Right lobe of liver (tissue), 4 donors: ENCODE data around the gene GRM5.

ENCODE experiments used
- CTCF ChIP-seq, 4 donors: fragments of 200-600 bp in 3 of 4; fragments of 450-650 bp in 1 of 4; IDR thresholded peaks; one replicate each; pipeline versions ENCODE4 v1.5.1 to v1.8.0; 2016 to 2022; ENCODE audit warnings: antibody characterized with exemption in 4 of 4, mild to moderate bottlenecking in 2 of 4
- POLR2A ChIP-seq: fragments of 450-650 bp; IDR thresholded peaks from one replicate; pipeline ENCODE4 v1.6.1; 2017; ENCODE audit warnings: antibody characterized with exemption, mild to moderate bottlenecking
- donor health status: DM: no; HTN: no; CAD: no.
- donor health status: DM: no; HTN: no; CAD: no.
- donor health status: DM: no; HTN: yes; CAD: no.

GRCh38 chr11:88818978-88819377, 246.8 kb downstream of the GRM5 start:
- no peak for TF ChIP-seq CTCF (IDR thresholded peaks at IDR 0.05)
- no peak for TF ChIP-seq POLR2A
